Neural progenitor cell (in vitro differentiated cells): Measurements from ENCODE around the gene S1PR5. TPM values are rescaled to one million over a fixed set of nuclear protein-coding genes. Genes with fewer than 3 reads are reported as not detected.

Source experiments
- DNase-seq: peaks from one replicate; pipeline ENCODE4 v3.0.0-alpha.2; 2016; ENCODE audit warnings: low spot score
- H2AFZ ChIP-seq: fragments of 200-600 bp; sonication (generic); replicated peaks from 2 replicates; pipeline ENCODE4 v1.6.1; 2016; ENCODE audit warnings: antibody characterized with exemption
- H3F3A ChIP-seq: fragments of 200-600 bp; sonication (generic); 2 replicates; pipeline ENCODE4 v1.6.1; 2016; ENCODE audit warnings: antibody characterized with exemption, low read depth
- H3K27ac ChIP-seq: fragments of 200-600 bp; sonication (generic); 2 replicates; pipeline ENCODE4 v1.5.1; 2016; ENCODE audit warnings: mild to moderate bottlenecking
- H3K27me3 ChIP-seq: fragments of 200-600 bp; sonication (generic); 2 replicates; pipeline ENCODE4 v1.6.1; 2016; ENCODE audit warnings: mild to moderate bottlenecking, moderate library complexity
- H3K36me3 ChIP-seq: fragments of 200-600 bp; sonication (generic); 2 replicates; pipeline ENCODE4 v1.5.1; 2016
- H3K4me1 ChIP-seq: fragments of 200-600 bp; sonication (generic); 2 replicates; pipeline ENCODE4 v1.6.1; 2016; ENCODE audit warnings: mixed run types
- H3K4me2 ChIP-seq: fragments of 200-600 bp; sonication (generic); 2 replicates; pipeline ENCODE4 v1.6.1; 2016
- H3K4me3 ChIP-seq: fragments of 200-600 bp; sonication (generic); 2 replicates; pipeline ENCODE4 v1.5.1; 2016
- H3K79me2 ChIP-seq: fragments of 200-600 bp; sonication (generic); 2 replicates; pipeline ENCODE4 v1.6.1; 2016; ENCODE audit warnings: low read depth
- H3K9ac ChIP-seq: fragments of 200-600 bp; sonication (generic); 2 replicates; pipeline ENCODE4 v1.6.1; 2016
- H3K9me3 ChIP-seq: fragments of 200-600 bp; sonication (generic); 2 replicates; pipeline ENCODE4 v1.5.1; 2016; ENCODE audit warnings: low read depth
- H4K20me1 ChIP-seq: fragments of 200-600 bp; sonication (generic); 2 replicates; pipeline ENCODE4 v1.6.1; 2016; ENCODE audit warnings: low read depth
- H3K27ac Mint-ChIP-seq: 3 replicates; pipeline ENCODE4 v1.8.0; 2021; ENCODE audit warnings: mixed read lengths
- H3K27me3 Mint-ChIP-seq: 2 replicates; pipeline ENCODE4 v1.8.0; 2022; ENCODE audit warnings: low read depth, mild to moderate bottlenecking, inconsistent platforms, moderate library complexity, mixed read lengths; ENCODE audit not compliant: insufficient read depth
- H3K36me3 Mint-ChIP-seq: 3 replicates; pipeline ENCODE4 v1.8.0; 2021; ENCODE audit warnings: mixed read lengths
- H3K4me1 Mint-ChIP-seq: 3 replicates; pipeline ENCODE4 v1.8.0; 2021; ENCODE audit warnings: mixed read lengths
- H3K4me3 Mint-ChIP-seq: 3 replicates; pipeline ENCODE4 v1.8.0; 2021; ENCODE audit warnings: mild to moderate bottlenecking, moderate library complexity, mixed read lengths
- H3K9me3 Mint-ChIP-seq: 3 replicates; pipeline ENCODE4 v1.8.0; 2020; ENCODE audit warnings: mixed read lengths
- EZH2 ChIP-seq: fragments of 200-600 bp; sonication (generic); IDR thresholded peaks from 2 replicates; pipeline ENCODE4 v1.6.1; 2017; ENCODE audit warnings: antibody characterized with exemption, mild to moderate bottlenecking, moderate library complexity
- EZH2phosphoT487 ChIP-seq: fragments of 200-600 bp; sonication (generic); IDR thresholded peaks from 2 replicates; pipeline ENCODE4 v1.6.1; 2017; ENCODE audit warnings: antibody characterized with exemption
- total RNA-seq: library from RNA; depleted of rRNA; stranded (reverse); fragments of >200 nt; gene quantifications from 2 replicates; pipeline ENCODE4 v1.2.3, GENCODE V29; 2015; ENCODE audit warnings: low replicate concordance
- TF ChIP-seq, protein P1 (sequence below): fragments of 200-600 bp; sonication (generic); IDR thresholded peaks from 2 replicates; pipeline ENCODE4 v1.5.1; 2017; ENCODE audit warnings: antibody characterized with exemption, mild to moderate bottlenecking

S1PR5 gene
- total RNA-seq, 1 donor from 2014 or later = 0.15 TPM

DNA sequence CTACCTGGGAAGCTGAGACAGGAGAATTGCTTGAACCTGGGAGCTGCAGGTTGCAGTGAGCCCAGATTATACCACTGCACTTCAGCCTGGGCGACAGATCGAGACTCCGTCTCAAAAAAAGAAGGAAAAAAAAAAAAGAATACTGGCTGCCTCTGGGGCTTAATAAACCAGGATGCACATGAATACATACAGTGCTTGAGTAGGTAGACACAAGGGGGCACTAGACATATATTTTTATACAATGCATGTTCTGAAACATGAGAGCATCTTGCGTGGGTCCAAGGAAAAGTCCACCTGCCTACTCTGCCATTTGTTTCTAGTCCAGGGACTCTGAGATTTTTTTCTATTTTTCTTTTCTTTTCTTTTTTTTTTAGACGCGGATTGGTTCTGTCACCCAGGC is 45.3 kb downstream of the S1PR5 start:
- Histone ChIP-seq H3K4me2 (no peak overlapping the region), H3K79me2 (no peaks in the 10 kb centered on the region), H4K20me1 (no peaks in the 10 kb centered on the region), H3K9ac (no peak overlapping the region), H3K27me3 (no peaks in the 10 kb centered on the region), H3K4me1 (peaks cover 21% of the 10 kb centered on the region), H2AFZ (no peak overlapping the region), H3K36me3 (no peaks in the 10 kb centered on the region), H3K9me3 (no peaks in the 10 kb centered on the region), H3K4me3 (no peak overlapping the region), H3K27ac (no peak overlapping the region), H3F3A (no peaks in the 10 kb centered on the region)
- Mint-ChIP-seq H3K27ac (no peak overlapping the region), H3K9me3 (no peaks in the 10 kb centered on the region), H3K4me1 (peaks cover 13% of the 10 kb centered on the region), H3K27me3 (peaks cover 6% of the 10 kb centered on the region), H3K4me3 (no peak overlapping the region), H3K36me3 (no peaks in the 10 kb centered on the region)
- no peak for TF ChIP-seq EZH2
- TF ChIP-seq, protein P1, sequence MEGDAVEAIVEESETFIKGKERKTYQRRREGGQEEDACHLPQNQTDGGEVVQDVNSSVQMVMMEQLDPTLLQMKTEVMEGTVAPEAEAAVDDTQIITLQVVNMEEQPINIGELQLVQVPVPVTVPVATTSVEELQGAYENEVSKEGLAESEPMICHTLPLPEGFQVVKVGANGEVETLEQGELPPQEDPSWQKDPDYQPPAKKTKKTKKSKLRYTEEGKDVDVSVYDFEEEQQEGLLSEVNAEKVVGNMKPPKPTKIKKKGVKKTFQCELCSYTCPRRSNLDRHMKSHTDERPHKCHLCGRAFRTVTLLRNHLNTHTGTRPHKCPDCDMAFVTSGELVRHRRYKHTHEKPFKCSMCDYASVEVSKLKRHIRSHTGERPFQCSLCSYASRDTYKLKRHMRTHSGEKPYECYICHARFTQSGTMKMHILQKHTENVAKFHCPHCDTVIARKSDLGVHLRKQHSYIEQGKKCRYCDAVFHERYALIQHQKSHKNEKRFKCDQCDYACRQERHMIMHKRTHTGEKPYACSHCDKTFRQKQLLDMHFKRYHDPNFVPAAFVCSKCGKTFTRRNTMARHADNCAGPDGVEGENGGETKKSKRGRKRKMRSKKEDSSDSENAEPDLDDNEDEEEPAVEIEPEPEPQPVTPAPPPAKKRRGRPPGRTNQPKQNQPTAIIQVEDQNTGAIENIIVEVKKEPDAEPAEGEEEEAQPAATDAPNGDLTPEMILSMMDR = peak; percentile 45
- no peak for TF ChIP-seq EZH2phosphoT487
- no peak for DNase-seq

DNA sequence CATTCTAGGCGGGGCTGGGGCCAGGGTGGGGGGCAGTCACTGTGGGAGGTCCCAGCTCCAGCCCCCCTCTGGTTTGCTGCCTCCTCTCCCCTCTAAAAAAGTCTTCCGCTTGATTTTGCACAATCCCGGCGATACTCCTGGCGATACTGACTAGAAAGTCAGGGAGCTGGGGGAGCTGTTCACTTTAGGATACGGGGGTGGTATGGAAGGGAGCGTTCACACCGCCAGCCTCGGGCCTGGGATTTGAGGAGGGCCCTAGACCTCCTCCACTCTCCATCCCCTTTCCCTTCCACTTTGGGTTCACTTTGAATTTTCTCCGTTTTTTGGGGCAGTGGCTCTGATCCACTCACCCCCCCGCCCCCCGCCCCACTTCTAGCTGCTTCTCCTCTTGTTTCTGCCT is 49.1 kb downstream of the S1PR5 start:
- peak; percentile 44 for DNase-seq
- Mint-ChIP-seq H3K9me3 (no peaks in the 10 kb centered on the region), H3K4me3 (no peak overlapping the region), H3K27ac (no peak overlapping the region), H3K27me3 (peaks cover 3% of the 10 kb centered on the region), H3K4me1 (peaks cover 16% of the 10 kb centered on the region), H3K36me3 (no peaks in the 10 kb centered on the region)
- H3K4me1 ChIP-seq = peaks cover 21% of the 10 kb centered on the region
- no peak for TF ChIP-seq EZH2phosphoT487
- TF ChIP-seq, protein P1 = no peak
- no peak for TF ChIP-seq EZH2
- no peaks in the 10 kb centered on the region for H4K20me1 ChIP-seq
- no peaks in the 10 kb centered on the region for H3K79me2 ChIP-seq
- H3K9ac ChIP-seq = no peak overlapping the region
- no peaks in the 10 kb centered on the region for H3K36me3 ChIP-seq
- H3K4me3 ChIP-seq = no peak overlapping the region
- no peaks in the 10 kb centered on the region for H3K9me3 ChIP-seq
- H3F3A ChIP-seq = no peaks in the 10 kb centered on the region
- H3K27ac ChIP-seq = no peak overlapping the region
- peak overlapping the region; percentile 60 for H3K4me2 ChIP-seq
- H2AFZ ChIP-seq = no peak overlapping the region
- H3K27me3 ChIP-seq = no peaks in the 10 kb centered on the region

DNA sequence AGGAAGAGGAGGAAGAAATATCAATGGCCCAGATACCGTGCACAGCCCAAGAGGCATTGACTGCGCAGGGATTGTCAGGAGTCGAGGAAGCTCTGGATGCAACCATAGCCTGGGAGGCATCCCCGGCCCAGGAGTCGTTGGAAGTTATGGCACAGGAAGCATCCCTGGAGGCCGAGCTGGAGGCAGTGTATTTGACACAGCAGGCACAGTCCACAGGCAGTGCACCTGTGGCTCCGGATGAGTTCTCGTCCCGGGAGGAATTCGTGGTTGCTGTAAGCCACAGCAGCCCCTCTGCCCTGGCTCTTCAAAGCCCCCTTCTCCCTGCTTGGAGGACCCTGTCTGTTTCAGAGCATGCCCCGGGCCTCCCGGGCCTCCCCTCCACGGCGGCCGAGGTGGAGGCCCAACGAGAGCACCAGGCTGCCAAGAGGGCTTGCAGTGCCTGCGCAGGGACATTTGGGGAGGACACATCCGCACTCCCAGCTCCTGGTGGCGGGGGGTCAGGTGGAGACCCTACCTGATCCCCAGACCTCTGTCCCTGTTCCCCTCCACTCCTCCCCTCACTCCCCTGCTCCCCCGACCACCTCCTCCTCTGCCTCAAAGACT is 50.0 kb downstream of the S1PR5 start:
- Histone ChIP-seq H3K27ac (no peak overlapping the region), H3K79me2 (no peaks in the 10 kb centered on the region), H3K4me3 (no peak overlapping the region), H2AFZ (no peak overlapping the region), H3K36me3 (no peaks in the 10 kb centered on the region), H3K27me3 (peaks cover 5% of the 10 kb centered on the region), H3F3A (no peaks in the 10 kb centered on the region), H3K9ac (no peak overlapping the region), H4K20me1 (no peaks in the 10 kb centered on the region), H3K4me2 (no peak overlapping the region), H3K9me3 (no peaks in the 10 kb centered on the region), H3K4me1 (peaks cover 21% of the 10 kb centered on the region)
- Mint-ChIP-seq H3K27me3 (peaks cover 3% of the 10 kb centered on the region), H3K4me1 (peaks cover 16% of the 10 kb centered on the region), H3K4me3 (no peak overlapping the region), H3K9me3 (no peaks in the 10 kb centered on the region), H3K36me3 (no peaks in the 10 kb centered on the region), H3K27ac (peak overlapping the region; percentile 90)
- TF ChIP-seq EZH2 = no peak
- TF ChIP-seq, protein P1 = no peak
- no peak for DNase-seq
